ENCODE measurements around the gene CNMD.
"Not testable (repeated sequence)": the region's sequence is repeated elsewhere in the genome, so short reads cannot be mapped to it uniquely, and the experiment has no call there.

The CNMD gene

GRCh38 chr13:52744842-52745375, 5.3 kb upstream of the CNMD start:
- no peak for DNase-seq (ENCODE audit: low read depth, low spot score)

DNA sequence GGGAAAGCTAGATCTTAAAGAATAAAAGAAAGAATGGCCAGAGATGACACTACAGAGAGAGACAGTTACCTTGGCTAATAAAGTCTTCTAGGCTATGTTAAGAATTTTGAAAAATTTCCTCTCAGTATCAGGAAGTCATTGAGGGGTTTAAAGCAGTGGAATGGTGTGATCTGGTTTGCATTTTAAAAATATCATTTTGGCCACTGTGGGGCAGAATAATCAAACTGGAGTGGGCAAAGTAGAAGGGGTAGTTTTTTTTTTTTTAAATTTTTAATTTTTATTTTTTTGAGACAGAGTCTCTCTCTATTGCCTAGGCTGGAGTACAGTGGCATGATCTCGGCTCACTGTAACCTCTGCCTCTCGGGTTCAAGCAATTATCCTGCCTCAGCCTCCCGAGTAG, 4.4 kb upstream of the CNMD start:
- DNase-seq (ENCODE audit: low read depth, low spot score), result no peak

DNA sequence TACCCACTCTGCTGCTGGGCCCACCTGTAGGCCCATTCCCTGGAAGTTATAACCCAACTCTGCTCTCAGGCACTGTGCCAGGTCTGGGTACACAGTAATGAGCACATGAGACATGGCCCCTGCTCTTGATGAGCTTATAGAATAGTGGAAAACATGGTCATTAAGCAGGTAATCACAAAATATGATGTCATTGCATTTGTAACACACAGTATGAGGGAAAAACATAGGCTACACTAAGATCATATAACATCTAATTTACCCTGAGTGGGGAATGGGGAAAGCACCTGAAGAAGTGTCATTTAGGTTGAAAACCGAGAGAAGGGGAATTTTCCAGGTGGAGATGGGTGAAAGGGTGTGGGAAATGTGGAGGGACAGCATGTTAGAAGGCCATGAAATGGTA, 3.9 kb upstream of the CNMD start:
- no peak for DNase-seq (ENCODE audit: low read depth, low spot score)

- no peak for DNase-seq (ENCODE audit: low read depth, low spot score)
Measured at GRCh38 chr13:52738719-52739467, 727 bp downstream of the CNMD start.

DNA sequence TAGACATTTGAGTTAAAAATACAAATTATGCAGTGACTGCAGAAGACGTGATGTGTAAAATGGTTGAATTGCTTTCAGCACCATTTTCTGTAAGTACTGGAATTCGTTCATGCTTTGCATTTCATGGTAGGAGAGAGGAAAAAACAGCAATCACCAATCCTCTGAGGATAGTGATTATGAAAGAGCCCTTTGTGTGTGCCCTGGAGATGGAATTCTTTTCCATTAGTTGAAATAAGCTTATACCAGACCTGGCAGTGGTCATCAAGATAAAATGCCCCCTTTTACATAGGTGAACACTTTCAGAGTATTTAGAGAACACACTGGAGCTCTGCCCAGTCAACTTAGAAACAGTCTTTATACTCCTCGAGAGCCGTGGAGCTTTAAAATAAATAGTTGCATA, 1.7 kb downstream of the CNMD start:
- DNase-seq (ENCODE audit: low read depth, low spot score), result no peak

GRCh38 chr13:52737451-52737850, 2.2 kb downstream of the CNMD start:
- DNase-seq (ENCODE audit: low read depth, low spot score), result no peak

- no peak for DNase-seq (ENCODE audit: low read depth, low spot score)
Measured at GRCh38 chr13:52736891-52737290, 2.7 kb downstream of the CNMD start.

- DNase-seq (ENCODE audit: low read depth, low spot score), result no peak
Measured at GRCh38 chr13:52734075-52734623, 5.5 kb downstream of the CNMD start.

DNA sequence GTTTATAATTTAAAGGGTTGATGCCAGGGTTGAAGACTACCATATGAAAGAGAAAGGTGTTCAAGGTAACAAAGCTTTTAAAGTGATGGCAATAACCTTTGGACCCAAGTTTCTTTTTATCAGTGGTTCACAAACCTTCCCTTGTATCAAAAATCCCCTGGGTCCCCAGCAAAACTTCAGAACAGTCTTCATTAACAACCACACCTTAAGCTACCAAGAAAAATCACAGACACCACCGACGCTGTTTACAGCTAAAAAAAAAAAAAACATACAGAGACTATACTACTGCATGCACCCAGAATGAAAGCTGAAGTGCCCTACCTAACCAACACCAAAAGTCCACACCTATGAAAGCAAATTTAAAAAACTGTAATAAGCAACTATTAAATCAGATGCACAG, 13.4 kb downstream of the CNMD start:
- no peak for DNase-seq (ENCODE audit: low read depth, low spot score)

DNA sequence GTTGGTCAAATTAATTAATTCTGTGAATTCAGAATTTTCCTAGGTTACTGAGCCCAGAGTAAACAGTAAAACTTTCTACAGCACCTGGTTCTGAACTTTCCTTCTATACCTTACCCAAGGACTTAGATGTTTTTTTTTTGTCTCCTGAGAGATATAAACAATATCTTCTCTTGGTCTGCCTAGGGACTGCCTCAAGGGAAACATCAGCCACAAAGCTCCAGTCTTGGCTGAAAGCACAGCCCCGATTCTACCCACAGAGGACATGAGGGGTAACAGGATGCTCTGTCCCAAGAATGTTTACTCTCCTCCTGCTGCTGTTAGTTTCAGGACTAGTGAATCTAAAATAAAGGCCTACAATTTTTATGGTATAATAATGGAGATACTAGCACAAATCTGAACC, 14.3 kb downstream of the CNMD start:
- DNase-seq (ENCODE audit: low read depth, low spot score), result no peak

- DNase-seq (ENCODE audit: low read depth, low spot score), result no peak
Measured at GRCh38 chr13:52723181-52723580, 16.4 kb downstream of the CNMD start.

DNA sequence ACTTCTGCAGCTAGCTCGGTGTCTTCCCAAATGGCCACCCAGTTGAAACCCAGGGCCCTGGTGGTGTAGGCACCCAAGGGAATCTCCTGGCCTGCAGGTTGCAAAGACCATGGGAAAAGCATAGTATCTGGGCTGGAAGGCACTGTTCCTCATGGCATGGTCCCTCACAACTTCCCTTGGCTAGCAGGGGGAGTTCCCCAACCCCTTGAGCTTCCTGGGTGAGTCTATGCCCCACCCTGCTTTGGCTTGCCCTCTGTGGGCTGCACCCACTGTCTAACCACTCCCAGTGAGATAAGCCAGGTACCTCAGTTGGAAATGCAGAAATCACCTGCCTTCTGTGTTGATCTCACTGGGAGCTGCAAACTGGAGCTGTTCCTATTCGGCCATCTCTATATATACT, 18.3 kb downstream of the CNMD start:
- DNase-seq (ENCODE audit: low read depth, low spot score), result not testable (repeated sequence)

DNA sequence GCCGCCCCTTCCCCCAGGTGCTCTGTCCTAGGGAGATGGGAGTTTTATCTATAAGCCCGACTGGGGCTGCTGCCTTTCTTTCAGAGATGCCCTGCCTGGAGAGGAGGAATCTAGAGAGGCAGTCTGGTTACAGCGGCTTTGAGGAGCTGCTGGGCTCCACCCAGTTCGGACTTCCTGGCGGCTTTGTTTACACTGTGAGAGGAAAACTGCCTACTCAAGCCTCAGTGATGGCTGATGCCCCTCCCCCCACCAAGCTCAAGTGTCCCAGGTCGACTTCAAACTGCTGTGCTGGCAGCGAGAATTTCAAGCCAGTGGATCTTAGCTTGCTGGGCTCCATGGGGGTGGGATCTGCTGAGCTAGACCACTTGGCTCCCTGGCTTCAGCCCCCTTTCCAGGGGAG, 18.7 kb downstream of the CNMD start:
- DNase-seq (ENCODE audit: low read depth, low spot score), result not testable (repeated sequence)

DNA sequence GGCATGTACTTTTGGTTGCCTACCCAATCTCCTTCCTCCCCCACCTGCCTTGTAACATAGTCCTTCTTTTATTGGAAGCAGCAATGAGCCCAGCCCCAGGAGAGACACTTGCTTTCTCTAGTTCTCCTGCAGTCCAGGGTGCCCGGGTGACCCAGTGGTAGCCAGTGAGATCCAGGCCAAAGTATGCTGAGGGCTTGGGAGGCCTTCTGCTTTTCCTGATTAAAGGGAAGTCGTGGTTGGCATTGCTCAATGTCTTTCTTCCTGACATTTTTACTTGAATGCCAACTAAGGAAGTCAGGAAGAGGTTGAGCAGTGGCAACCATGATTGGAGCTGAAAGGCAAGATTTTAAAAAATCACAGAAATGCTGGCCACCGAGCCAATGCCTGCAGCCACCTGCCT, 25.7 kb downstream of the CNMD start:
- no peak for DNase-seq (ENCODE audit: low read depth, low spot score)

DNA sequence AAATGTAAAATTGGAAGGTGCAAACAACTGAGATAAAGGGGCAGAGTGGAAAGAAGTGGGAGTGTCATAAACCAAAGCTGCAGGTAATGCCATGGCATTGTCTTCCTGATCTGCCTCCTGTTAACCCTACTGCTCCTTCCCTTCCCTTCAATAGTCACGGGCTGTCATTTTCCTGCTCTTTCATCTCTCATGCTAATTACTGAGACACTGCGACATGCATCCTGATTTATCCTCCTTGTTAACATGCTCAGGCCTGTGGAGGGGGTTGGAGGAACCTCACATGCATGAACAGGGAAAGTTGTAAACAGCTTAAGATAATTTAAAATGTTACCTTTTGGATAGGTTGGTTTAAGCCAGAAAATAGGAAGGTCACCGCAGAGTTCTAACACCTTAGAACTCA, 27.2 kb downstream of the CNMD start:
- no peak for DNase-seq (ENCODE audit: low read depth, low spot score)

GRCh38 chr13:52711286-52711685, 28.3 kb downstream of the CNMD start:
- DNase-seq (ENCODE audit: low read depth, low spot score), result no peak

DNA sequence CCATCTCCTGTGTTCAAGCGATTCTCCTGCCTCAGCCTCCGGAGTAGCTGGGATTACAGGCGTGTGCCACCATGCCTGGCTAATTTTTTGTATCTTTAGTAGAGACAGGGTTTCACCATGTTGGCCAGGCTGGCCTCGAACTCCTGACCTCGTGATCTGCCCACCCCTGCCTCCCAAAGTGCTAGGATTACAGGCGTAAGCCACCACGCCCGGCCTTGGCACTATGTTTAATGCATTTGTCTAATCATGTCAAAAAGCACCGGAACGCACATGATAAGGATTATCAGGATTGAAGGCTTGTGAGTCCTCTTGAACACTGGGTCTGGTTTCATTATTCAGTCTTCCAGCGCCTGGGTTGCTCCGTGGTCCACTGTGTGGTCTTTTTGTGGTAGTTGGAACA, 31.4 kb downstream of the CNMD start:
- not testable (repeated sequence) for DNase-seq (ENCODE audit: low read depth, low spot score)

- DNase-seq (ENCODE audit: low read depth, low spot score), result no peak
Measured at GRCh38 chr13:52707375-52707774, 32.2 kb downstream of the CNMD start.

GRCh38 chr13:52706081-52706480, 33.5 kb downstream of the CNMD start:
- no peak for DNase-seq (ENCODE audit: low read depth, low spot score)

- DNase-seq (ENCODE audit: low read depth, low spot score), result no peak
Measured at GRCh38 chr13:52703482-52703881, 36.1 kb downstream of the CNMD start.

- no peak for DNase-seq (ENCODE audit: low read depth, low spot score)
Measured at GRCh38 chr13:52701728-52702465, 37.7 kb downstream of the CNMD start.

DNA sequence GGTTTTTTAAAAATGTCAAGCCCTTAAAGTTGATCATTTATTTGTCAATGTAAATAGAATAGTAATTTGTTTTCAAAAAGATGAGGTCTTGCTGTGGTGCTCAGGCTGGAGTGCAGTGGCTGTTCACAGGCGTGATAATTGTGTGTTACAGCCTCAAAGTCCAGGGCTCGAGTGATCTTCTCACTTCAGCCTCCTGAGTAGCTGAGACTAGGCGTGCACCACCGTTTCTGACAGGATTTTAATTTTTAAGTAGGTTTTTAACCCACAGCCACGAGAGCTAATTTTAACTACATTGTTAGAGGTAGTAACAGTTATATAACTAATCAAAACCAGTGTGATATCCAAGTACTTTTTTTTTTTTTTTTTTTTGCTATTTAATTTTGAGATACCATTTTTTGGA, 43.1 kb downstream of the CNMD start:
- DNase-seq (ENCODE audit: low read depth, low spot score), result no peak

DNA sequence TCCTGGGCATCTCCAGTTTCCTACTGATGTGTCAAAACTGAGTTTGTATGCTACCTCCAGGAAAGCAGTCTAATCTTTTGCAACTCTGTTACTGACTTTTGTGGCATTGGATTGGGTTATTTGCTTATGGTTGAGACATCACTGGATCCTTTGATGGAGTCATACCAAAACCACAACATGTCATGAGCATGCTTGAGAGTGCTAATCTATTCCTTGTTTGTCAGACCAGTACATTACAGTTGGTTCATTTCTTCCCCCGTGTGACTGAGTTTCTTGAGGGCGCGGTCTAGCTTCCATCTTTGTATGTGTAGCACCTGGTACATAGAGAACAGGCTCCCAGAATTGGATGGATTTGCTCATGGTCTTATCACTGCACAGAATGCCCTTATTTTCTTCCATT, 43.8 kb downstream of the CNMD start:
- no peak for DNase-seq (ENCODE audit: low read depth, low spot score)

All from activated CD4-positive, CD25-positive, alpha-beta regulatory T cell treated with anti-CD3 and anti-CD28 coated beads, Interleukin-2, amount 50 U/mL, for 16 hours (primary cell).